GM15510 (cell line): Measurements from ENCODE around the gene TTC29.

Source experiments
- POLR2A ChIP-seq: IDR thresholded peaks from 3 replicates; pipeline ENCODE4 v1.6.1; 2011; ENCODE audit warnings: borderline replicate concordance; ENCODE audit not compliant: insufficient read length; ENCODE audit errors: extremely low read depth

Gene TTC29

GRCh38 chr4:146927695-146928094 lies 18.0 kb downstream of the TTC29 start:
- no peak for TF ChIP-seq POLR2A

- no peak for TF ChIP-seq POLR2A
These were observed 29.1 kb downstream of the TTC29 start for GRCh38 chr4:146916479-146917076.

- no peak for TF ChIP-seq POLR2A
These were observed 30.5 kb downstream of the TTC29 start for GRCh38 chr4:146915132-146915531.

- no peak for TF ChIP-seq POLR2A
These were observed 45.4 kb downstream of the TTC29 start for GRCh38 chr4:146900295-146900694.

- no peak for TF ChIP-seq POLR2A
These were observed 55.4 kb downstream of the TTC29 start for GRCh38 chr4:146890301-146890700.

- no peak for TF ChIP-seq POLR2A
These were observed 62.6 kb downstream of the TTC29 start for GRCh38 chr4:146883070-146883469.

GRCh38 chr4:146857298-146857697 lies 88.4 kb downstream of the TTC29 start:
- no peak for TF ChIP-seq POLR2A

- no peak for TF ChIP-seq POLR2A
These were observed 89.9 kb downstream of the TTC29 start for GRCh38 chr4:146855761-146856160.

GRCh38 chr4:146852360-146852759 lies 93.3 kb downstream of the TTC29 start:
- no peak for TF ChIP-seq POLR2A

GRCh38 chr4:146847345-146847744 lies 98.3 kb downstream of the TTC29 start:
- no peak for TF ChIP-seq POLR2A

GRCh38 chr4:146846882-146847281 lies 98.8 kb downstream of the TTC29 start:
- TF ChIP-seq POLR2A = no peak

- TF ChIP-seq POLR2A = no peak
These were observed 100.9 kb downstream of the TTC29 start for GRCh38 chr4:146844761-146845160.

GRCh38 chr4:146842876-146843275 lies 102.8 kb downstream of the TTC29 start:
- TF ChIP-seq POLR2A = no peak

- no peak for TF ChIP-seq POLR2A
These were observed 104.9 kb downstream of the TTC29 start for GRCh38 chr4:146840731-146841130.

GRCh38 chr4:146835096-146835495 lies 110.6 kb downstream of the TTC29 start:
- TF ChIP-seq POLR2A = no peak

- no peak for TF ChIP-seq POLR2A
These were observed 111.2 kb downstream of the TTC29 start for GRCh38 chr4:146834263-146835034.
